B cell (primary cell): Measurements from ENCODE around the gene KNSTRN. TPM values are rescaled to one million over a fixed set of nuclear protein-coding genes. Genes with fewer than 3 reads are reported as not detected.
A peak's percentile ranks its signal among the peaks of the same experiment; 100 is the strongest.

Experiments
- ATAC-seq: fragments of 200-7000 bp; cut with Tn5 transposase; one replicate; pipeline ENCODE4 v1.10.0; 2021; ENCODE audit warnings: low read depth, mild to moderate bottlenecking, moderate number of reproducible peaks, moderate library complexity
- CTCF ChIA-PET: fragments of 350-600 bp; sonication (Branson Sonifier 250); formaldehyde crosslinking; loops from one replicate; lab custom pipeline; 2021; ENCODE audit warnings: antibody characterized with exemption, inconsistent platforms; lab: Charles Lee
- POLR2A ChIA-PET: fragments of 350-600 bp; sonication (Branson Sonifier 250); formaldehyde crosslinking; loops from one replicate; lab custom pipeline; 2021; ENCODE audit warnings: antibody characterized with exemption; lab: Charles Lee
- DNase-seq: peaks from one replicate; pipeline ENCODE4 v3.0.0; 2013
- H2AFZ ChIP-seq: 2 replicates; pipeline ENCODE4 v1.6.1; 2012; ENCODE audit warnings: mild to moderate bottlenecking, low read depth, low read length; ENCODE audit not compliant: insufficient read depth, poor library complexity, severe bottlenecking
- H3K27ac ChIP-seq, 2 donors: 1 replicate in 1 of 2; 2 replicates in 1 of 2; pipeline ENCODE4 v1.5.1; 2012 to 2013; ENCODE audit warnings: low read length in 2 of 2, mild to moderate bottlenecking in 2 of 2, moderate library complexity in 1 of 2
- H3K27me3 ChIP-seq, 4 experiments: fragments of 200-600 bp in 1 of 4; sonication (generic) in 1 of 4; replicated peaks in 1 of 4; 1 replicate in 2 of 4; 2 replicates in 2 of 4; pipeline versions ENCODE4 v1.6.1 to v1.7.0; 2013 to 2016; ENCODE audit warnings: low read length in 3 of 4, mild to moderate bottlenecking in 2 of 4, mixed read lengths in 1 of 4, moderate library complexity in 1 of 4; ENCODE audit not compliant: insufficient read depth in 4 of 4, control insufficient read depth in 3 of 4; ENCODE audit errors: control extremely low read depth in 1 of 4
- H3K36me3 ChIP-seq, 2 experiments: replicated peaks in 1 of 2; 1 replicate in 1 of 2; 2 replicates in 1 of 2; pipeline versions ENCODE4 v1.6.1 to v1.7.1; 2013; ENCODE audit warnings: low read length in 1 of 2; ENCODE audit not compliant: insufficient read depth in 2 of 2, control insufficient read depth in 1 of 2; ENCODE audit errors: control extremely low read depth in 1 of 2, extremely low read depth in 1 of 2
- H3K4me1 ChIP-seq, 2 donors: fragments of 200-600 bp in 1 of 2; sonication (generic) in 1 of 2; 1 replicate in 1 of 2; 2 replicates in 1 of 2; pipeline versions ENCODE4 v1.5.1 to v1.6.1; 2013 to 2017; ENCODE audit warnings: low read length in 2 of 2; ENCODE audit not compliant: control insufficient read depth in 2 of 2, insufficient read depth in 2 of 2
- H3K4me2 ChIP-seq: replicated peaks from 2 replicates; pipeline ENCODE3; 2012; ENCODE audit warnings: mild to moderate bottlenecking, low read depth, low read length; ENCODE audit not compliant: poor library complexity, severe bottlenecking
- H3K4me3 ChIP-seq, 5 experiments: fragments of 200-600 bp in 1 of 5; sonication (generic) in 1 of 5; 1 replicate in 3 of 5; 2 replicates in 2 of 5; pipeline versions ENCODE4 v1.5.1 to v1.7.0; 2011 to 2016; ENCODE audit warnings: low read length in 4 of 5, mild to moderate bottlenecking in 4 of 5, low read depth in 2 of 5, control low read depth in 1 of 5, moderate library complexity in 1 of 5; ENCODE audit not compliant: insufficient read depth in 1 of 5; ENCODE audit errors: control extremely low read depth in 1 of 5, extremely low read depth in 1 of 5
- H3K79me2 ChIP-seq: fragments of 200-600 bp; sonication (generic); one replicate; pipeline ENCODE4 v1.6.0; 2016; ENCODE audit warnings: low read length; ENCODE audit not compliant: control insufficient read depth, insufficient read depth
- H3K9ac ChIP-seq: fragments of 200-600 bp; sonication (generic); 2 replicates; pipeline ENCODE4 v1.6.1; 2017; ENCODE audit warnings: mild to moderate bottlenecking, low read length, moderate library complexity
- H3K9me3 ChIP-seq, 3 donors: one replicate each; pipeline versions ENCODE4 v1.6.1 to v1.7.1; 2013; ENCODE audit warnings: low read length in 2 of 3; ENCODE audit not compliant: control insufficient read depth in 2 of 3, insufficient read depth in 1 of 3; ENCODE audit errors: control extremely low read depth in 1 of 3
- H4K20me1 ChIP-seq: 2 replicates; pipeline ENCODE4 v1.6.0; 2012; ENCODE audit warnings: mild to moderate bottlenecking, low read length; ENCODE audit not compliant: insufficient read depth, control insufficient read depth, poor library complexity, severe bottlenecking
- H3K27ac Mint-ChIP-seq: one replicate; pipeline ENCODE4 v1.8.0; 2021; ENCODE audit warnings: mixed read lengths
- H3K27me3 Mint-ChIP-seq: one replicate; pipeline ENCODE4 v1.8.0; 2021; ENCODE audit warnings: mixed read lengths
- H3K4me1 Mint-ChIP-seq: one replicate; pipeline ENCODE4 v1.8.0; 2021; ENCODE audit warnings: mixed read lengths
- H3K4me3 Mint-ChIP-seq: one replicate; pipeline ENCODE4 v1.8.0; 2021; ENCODE audit warnings: mixed read lengths
- H3K9me3 Mint-ChIP-seq: one replicate; pipeline ENCODE4 v1.8.0; 2022; ENCODE audit warnings: mixed read lengths; ENCODE audit not compliant: insufficient read depth
- CTCF ChIP-seq: fragments of 200-600 bp; IDR thresholded peaks from one replicate; pipeline ENCODE4 v1.8.0; 2022; ENCODE audit warnings: antibody characterized with exemption, mild to moderate bottlenecking
- EZH2 ChIP-seq: IDR thresholded peaks from 2 replicates; pipeline ENCODE4 v1.6.1; 2012; ENCODE audit warnings: borderline replicate concordance, low read depth, mild to moderate bottlenecking, moderate library complexity, low read length; ENCODE audit not compliant: insufficient read depth, poor library complexity, severe bottlenecking
- WGBS: methylation state at CpG from one replicate; pipeline ENCODE4 v1.1.5; 2013; ENCODE audit warnings: missing lambda C conversion rate; ENCODE audit not compliant: insufficient coverage; 5-methylcytosine and 5-hydroxymethylcytosine counted together
- intact Hi-C: fragments of 100-400 bp; cut with micrococcal nuclease; formaldehyde crosslinking; loops from one replicate; pipeline ENCODE4 v1.10.0; 2022
- polyA plus RNA-seq: library from polyadenylated mRNA; depleted of rRNA; stranded (reverse); fragments of >200 nt; gene quantifications from 2 replicates; pipeline ENCODE4 v1.2.3, GENCODE V29; 2012
- total RNA-seq, 2 donors: library from RNA; stranded (reverse); fragments of 120-200 nt in 1 of 2; gene quantifications; 1 replicate in 1 of 2; 2 replicates in 1 of 2; pipeline versions ENCODE4 v1.2.3 to v1.2.4, GENCODE V29; 2013 to 2022

The KNSTRN gene
- total and polyA plus RNA-seq, 2 donors (not counting 1 experiment from before 2014, with no cell fraction given), result 4.0 to 14.0 TPM

DNA sequence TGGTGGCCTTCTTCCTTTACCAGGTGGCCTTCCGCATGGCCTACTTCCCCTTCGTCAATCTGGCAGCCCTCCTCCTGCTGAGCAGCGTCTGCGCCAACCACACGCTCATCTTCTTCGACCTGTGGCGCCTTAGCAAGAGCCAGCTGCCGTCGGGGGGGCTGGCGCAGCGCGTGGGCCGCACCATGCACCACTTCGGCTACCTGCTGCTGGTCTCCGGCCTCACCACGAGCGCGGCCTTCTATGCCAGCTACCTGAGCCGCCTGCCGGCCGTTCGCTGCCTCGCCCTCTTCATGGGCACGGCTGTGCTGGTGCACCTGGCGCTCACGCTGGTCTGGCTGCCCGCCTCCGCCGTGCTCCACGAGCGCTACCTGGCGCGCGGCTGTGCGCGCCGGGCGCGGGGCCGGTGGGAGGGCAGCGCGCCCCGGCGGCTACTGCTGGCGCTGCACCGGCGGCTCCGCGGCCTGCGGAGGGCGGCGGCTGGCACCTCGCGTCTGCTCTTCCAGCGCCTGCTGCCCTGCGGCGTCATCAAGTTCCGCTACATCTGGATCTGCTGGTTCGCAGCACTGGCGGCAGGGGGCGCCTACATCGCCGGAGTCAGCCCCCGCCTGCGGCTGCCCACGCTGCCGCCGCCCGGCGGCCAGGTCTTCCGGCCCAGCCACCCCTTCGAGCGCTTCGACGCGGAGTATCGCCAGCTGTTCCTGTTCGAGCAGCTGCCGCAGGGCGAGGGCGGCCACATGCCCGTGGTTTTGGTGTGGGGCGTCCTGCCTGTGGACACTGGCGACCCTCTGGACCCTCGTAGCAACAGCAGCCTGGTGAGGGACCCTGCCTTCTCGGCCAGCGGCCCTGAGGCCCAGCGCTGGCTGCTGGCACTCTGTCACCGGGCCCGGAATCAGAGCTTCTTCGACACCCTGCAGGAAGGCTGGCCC lies 14.6 kb upstream of the KNSTRN start:
- 7% methylated on average over 91 of the region's 91 CpGs for WGBS
- Histone ChIP-seq H3K9me3 (no peaks in the 10 kb centered on the region), H3K79me2 (peaks cover 35% of the 10 kb centered on the region), H3K9ac (peak overlapping the region; percentile 64), H3K4me1 (peaks cover 14 to 26% of the 10 kb centered on the region in 2 donors), H3K4me2 (peak overlapping the region; percentile 93), H4K20me1 (peaks cover 25% of the 10 kb centered on the region), H2AFZ (peak overlapping the region; percentile 95), H3K27ac (peak overlapping the region; percentile 26 to 43), H3K4me3 (peak overlapping the region; percentile 21 to 62 (median 57)), H3K36me3 (no peaks in the 10 kb centered on the region), H3K27me3 (no peaks in the 10 kb centered on the region)
- ChIA-PET POLR2A (interaction anchor here (0.5 to 1.0 kb wide), 3 partner anchors 10 to 292 kb away, joined by 3 to 7 read pairs (median 3); partner anchors contain the start of genes DISP2 and IVD), CTCF (interaction anchor here (0.5 to 6.4 kb wide), 20 partner anchors 10 to 1907 kb away, joined by 3 to 56 read pairs (median 4); partner anchors contain the start of genes BAHD1, DISP2 and IVD)
- intact Hi-C loops, result loop anchor here (1.0 kb wide), 6 partner anchors 10 to 54 kb away; partner anchors contain the start of genes DISP2, INAFM2, IVD and KNSTRN
- Mint-ChIP-seq H3K27me3 (no peaks in the 10 kb centered on the region), H3K9me3 (no peaks in the 10 kb centered on the region), H3K27ac (peak overlapping the region; percentile 83), H3K4me1 (peaks cover 22% of the 10 kb centered on the region), H3K4me3 (peak overlapping the region; percentile 86)
- ATAC-seq (peak; percentile 92), DNase-seq (peak; percentile 94)
- TF ChIP-seq CTCF (peak; percentile 94), EZH2 (no peak)
